PFSK-1 (cell line): ENCODE data around the gene TPRG1.

Experiments used
- POLR2AphosphoS5 ChIP-seq: IDR thresholded peaks from 2 replicates; pipeline ENCODE4 v1.6.1; 2012; ENCODE audit warnings: low read depth, mild to moderate bottlenecking, control low read depth, low read length, moderate library complexity
- REST ChIP-seq, 2 experiments: IDR thresholded peaks; 2 replicates each; pipeline versions ENCODE4 v1.6.1 to v1.8.0; 2011 to 2012; ENCODE audit warnings: low read depth in 2 of 2, low read length in 2 of 2, control low read depth in 1 of 2, inconsistent platforms in 1 of 2, mild to moderate bottlenecking in 1 of 2, moderate library complexity in 1 of 2; ENCODE audit not compliant: insufficient read depth in 1 of 2
- SIN3A ChIP-seq: IDR thresholded peaks from 2 replicates; pipeline ENCODE4 v1.6.1; 2012; ENCODE audit warnings: mild to moderate bottlenecking, low read length, moderate library complexity, borderline replicate concordance; ENCODE audit not compliant: insufficient read depth
- TAF1 ChIP-seq: IDR thresholded peaks from 2 replicates; pipeline ENCODE4 v1.6.1; 2012; ENCODE audit warnings: low read length, control low read depth, borderline replicate concordance; ENCODE audit not compliant: insufficient read depth

- no peak for TF ChIP-seq POLR2AphosphoS5
- no peak for TF ChIP-seq SIN3A
- no peak for TF ChIP-seq TAF1
- no peak for TF ChIP-seq REST (IDR thresholded peaks at IDR 0.05; ENCODE audit: insufficient read depth in 1 of 2, low read depth in 2 of 2, low read length in 2 of 2)
Observed at GRCh38 chr3:189275182-189275581, 103.4 kb downstream of the TPRG1 start.
